WERI-Rb-1 (cell line): Measurements from ENCODE around the gene OMP.
A peak's percentile ranks its signal among the peaks of the same experiment; 100 is the strongest.

Experiments used
- DNase-seq: peaks from one replicate; pipeline ENCODE4 v3.0.0-alpha.2; 2020
- H3K27ac ChIP-seq: fragments of 250-450 bp; sonication (Bioruptor Pico); 2 replicates; pipeline ENCODE4 v1.5.1; 2020; ENCODE audit warnings: mild to moderate bottlenecking, moderate library complexity
- H3K27me3 ChIP-seq: fragments of 250-450 bp; sonication (Bioruptor Pico); 2 replicates; pipeline ENCODE4 v1.5.1; 2021; ENCODE audit warnings: mild to moderate bottlenecking, low read depth, moderate library complexity; ENCODE audit not compliant: insufficient read depth, severe bottlenecking
- H3K36me3 ChIP-seq: fragments of 250-450 bp; sonication (Bioruptor Pico); 2 replicates; pipeline ENCODE4 v1.5.1; 2020; ENCODE audit warnings: mild to moderate bottlenecking, moderate library complexity
- H3K4me3 ChIP-seq: 2 replicates; pipeline ENCODE4 v1.5.1; 2011; ENCODE audit warnings: low read depth, mild to moderate bottlenecking, control low read depth, low read length
- H3K9me3 ChIP-seq: fragments of 250-450 bp; sonication (Bioruptor Pico); 2 replicates; pipeline ENCODE4 v1.5.1; 2021; ENCODE audit warnings: mild to moderate bottlenecking, moderate library complexity; ENCODE audit not compliant: severe bottlenecking
- TF ChIP-seq, protein P1 (sequence below): IDR thresholded peaks from 2 replicates; pipeline ENCODE4 v1.5.1; 2011; ENCODE audit warnings: low read depth, mild to moderate bottlenecking, control low read depth, inconsistent platforms, low read length

Gene OMP

DNA sequence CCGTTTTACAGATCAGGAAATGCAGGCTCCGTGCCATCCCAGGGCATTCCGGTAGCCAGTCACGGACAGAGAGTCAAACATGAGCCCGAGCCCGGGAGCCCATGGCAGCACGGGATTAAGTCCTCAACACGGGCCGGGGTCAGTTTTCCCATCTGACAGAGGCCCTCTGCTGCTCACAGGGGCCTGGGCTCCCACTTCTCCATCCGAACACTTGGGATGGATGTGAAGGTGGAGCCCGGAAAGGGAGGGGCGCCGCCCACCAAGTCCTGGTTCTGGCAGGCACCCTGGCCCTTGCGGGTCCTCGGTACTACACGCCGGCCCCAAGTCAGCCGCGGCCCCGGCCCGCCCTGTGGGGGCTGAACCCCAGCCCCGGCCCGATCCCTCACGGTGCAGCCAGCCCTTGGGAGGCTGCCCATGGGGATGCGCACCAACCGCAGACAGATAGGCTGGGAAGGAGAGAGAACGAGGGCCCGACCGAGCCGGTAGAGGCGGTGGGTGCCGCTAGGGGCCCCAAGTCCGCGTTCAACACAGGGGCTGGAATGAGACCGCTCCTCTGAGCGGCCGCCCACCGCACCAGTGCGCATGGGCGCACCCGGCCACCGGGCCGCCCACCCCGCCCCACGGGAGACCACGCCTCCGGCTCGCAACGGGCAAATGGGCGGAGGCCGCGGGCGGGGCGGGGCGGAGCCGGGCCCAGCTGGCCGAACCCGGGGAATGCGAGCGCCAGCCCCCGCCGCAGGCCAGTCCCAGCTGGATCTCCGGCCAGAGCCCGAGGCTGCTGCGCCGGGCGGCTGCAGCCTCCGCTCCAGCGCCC lies 36.2 kb upstream of the OMP start, which contains the start of gene CAPN5:
Gene CAPN5 (plus strand): TSS at position 743 of the 814 bp plus-strand sequence. CDS start 17,916 bp downstream, outside the sequence.
- peak within 1 kb of the TSS; percentile 73 for H3K27ac ChIP-seq
- TF ChIP-seq, protein P1, sequence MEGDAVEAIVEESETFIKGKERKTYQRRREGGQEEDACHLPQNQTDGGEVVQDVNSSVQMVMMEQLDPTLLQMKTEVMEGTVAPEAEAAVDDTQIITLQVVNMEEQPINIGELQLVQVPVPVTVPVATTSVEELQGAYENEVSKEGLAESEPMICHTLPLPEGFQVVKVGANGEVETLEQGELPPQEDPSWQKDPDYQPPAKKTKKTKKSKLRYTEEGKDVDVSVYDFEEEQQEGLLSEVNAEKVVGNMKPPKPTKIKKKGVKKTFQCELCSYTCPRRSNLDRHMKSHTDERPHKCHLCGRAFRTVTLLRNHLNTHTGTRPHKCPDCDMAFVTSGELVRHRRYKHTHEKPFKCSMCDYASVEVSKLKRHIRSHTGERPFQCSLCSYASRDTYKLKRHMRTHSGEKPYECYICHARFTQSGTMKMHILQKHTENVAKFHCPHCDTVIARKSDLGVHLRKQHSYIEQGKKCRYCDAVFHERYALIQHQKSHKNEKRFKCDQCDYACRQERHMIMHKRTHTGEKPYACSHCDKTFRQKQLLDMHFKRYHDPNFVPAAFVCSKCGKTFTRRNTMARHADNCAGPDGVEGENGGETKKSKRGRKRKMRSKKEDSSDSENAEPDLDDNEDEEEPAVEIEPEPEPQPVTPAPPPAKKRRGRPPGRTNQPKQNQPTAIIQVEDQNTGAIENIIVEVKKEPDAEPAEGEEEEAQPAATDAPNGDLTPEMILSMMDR = peak; percentile 60

DNA sequence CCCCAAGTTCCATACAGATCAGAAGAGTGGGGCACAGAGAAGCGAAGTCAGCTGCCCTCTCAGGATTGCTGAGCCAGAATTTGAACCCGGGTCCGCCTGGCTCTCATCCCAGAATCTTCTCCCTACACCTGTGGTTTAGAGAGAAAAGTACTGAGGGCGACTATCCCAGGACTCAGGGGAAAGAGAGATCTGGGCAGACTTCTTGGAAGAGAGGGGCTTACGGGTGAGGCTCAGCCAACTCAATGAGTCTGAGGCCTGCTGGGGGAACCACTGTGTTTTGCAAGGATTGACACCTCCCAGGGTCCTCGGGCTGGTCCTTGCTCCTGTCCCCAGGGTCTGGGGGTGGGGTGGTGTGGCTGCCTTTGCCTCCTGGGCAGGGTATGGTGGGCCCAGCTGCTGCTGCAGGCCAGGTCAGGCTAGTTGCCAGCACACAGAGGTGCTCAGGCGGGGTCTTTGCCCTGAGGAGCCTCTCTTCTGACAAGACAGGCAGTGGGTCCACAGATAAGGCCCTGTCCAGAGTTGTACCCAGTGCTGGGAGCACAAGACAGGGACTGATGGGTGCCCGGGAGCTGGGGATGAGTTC lies 34.7 kb upstream of the OMP start:
- Histone ChIP-seq H3K27ac (no peak overlapping the region), H3K4me3 (no peak overlapping the region)
- DNase-seq = no peak

More for the DNA sequence above, 36.2 kb upstream of the OMP start, which contains the start of gene CAPN5:
- H3K36me3 ChIP-seq = no peaks in the 10 kb centered on the region
- peak within 1 kb of the TSS; percentile 73 for H3K4me3 ChIP-seq
- peak; percentile 93 for DNase-seq
- H3K27me3 ChIP-seq = no peaks in the 10 kb centered on the region
- H3K9me3 ChIP-seq = no peaks in the 10 kb centered on the region

DNA sequence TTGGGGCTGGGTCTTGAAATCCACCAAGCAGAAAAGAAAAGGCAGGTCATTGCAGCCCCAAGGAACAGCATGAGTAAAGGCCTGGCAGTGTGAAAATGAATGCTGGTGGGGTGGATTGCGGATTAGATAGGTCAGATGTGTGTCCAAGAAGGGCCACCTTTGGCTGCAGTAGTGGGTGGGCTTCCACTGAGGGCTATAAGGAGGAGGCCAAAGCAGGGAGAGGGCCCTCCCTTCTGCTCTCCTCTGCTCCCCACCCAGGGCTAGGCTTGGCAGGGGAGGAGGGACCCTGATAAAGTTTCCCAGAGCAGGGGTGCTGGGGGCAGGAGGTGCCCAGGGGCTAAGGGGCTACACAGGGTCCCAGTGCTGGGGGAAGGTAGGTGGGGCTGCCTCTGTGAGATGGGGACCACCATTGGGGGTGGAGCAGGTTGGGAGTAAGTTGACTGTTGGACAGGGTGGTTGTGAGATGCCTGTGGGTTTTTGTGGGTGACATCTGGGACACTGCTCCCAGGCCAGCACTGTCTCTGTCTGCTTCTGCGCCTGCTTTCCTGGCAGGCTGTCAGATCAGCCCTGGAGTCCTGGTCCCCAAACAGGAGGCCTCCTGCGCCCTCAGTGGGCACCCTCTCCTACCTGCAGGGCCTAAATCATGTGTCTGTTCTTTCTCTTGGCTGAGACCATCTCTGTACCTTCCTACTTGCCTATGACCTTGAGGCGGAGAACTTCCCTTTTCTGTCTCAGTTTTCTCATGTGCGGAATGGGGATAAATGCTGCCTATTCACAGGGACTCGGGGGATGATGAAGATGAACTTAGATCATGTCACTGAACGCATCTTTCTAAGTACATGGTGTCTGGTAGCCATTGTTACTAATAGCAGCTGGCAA lies 33.9 kb upstream of the OMP start:
- Histone ChIP-seq H3K9me3 (no peaks in the 10 kb centered on the region), H3K36me3 (no peaks in the 10 kb centered on the region), H3K4me3 (no peak overlapping the region), H3K27me3 (no peaks in the 10 kb centered on the region), H3K27ac (no peak overlapping the region)
- no peak for DNase-seq
- TF ChIP-seq, protein P1 = no peak

More for the DNA sequence above, 34.7 kb upstream of the OMP start:
- no peaks in the 10 kb centered on the region for H3K27me3 ChIP-seq
- no peaks in the 10 kb centered on the region for H3K36me3 ChIP-seq
- TF ChIP-seq, protein P1 = no peak
- H3K9me3 ChIP-seq = no peaks in the 10 kb centered on the region

DNA sequence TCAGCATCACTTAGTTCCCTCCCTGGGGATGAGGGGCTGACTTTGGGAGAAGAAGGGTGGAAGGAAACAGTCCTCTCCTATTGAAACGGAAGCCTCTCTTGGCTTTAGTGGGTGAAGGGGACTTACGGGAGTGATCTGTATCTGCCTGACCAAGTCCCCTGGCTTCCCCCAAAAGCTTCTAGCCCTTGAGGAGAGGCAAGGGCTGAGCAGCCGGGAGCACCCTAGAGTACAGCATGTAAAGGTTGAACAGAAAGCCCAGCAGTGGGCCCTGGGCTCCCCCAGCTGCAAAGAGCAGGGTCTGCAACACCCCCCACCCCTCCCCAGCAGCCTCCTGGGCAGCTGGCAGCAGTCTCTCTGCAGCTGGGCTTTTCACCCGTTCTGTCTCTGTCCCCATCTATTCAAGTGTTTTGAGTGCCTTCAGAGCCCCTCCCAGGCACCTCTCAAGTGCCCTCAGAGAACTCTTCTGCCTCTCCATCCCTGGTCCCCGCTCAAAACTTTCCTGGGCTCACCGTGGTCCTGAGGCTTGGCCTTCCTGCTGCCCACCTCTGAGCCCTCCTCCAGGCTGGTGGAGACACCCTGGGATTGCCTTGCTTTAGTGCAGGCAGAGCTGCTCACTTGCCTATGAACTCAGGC lies 33.2 kb upstream of the OMP start:
- TF ChIP-seq, protein P1 = no peak
- no peak overlapping the region for H3K4me3 ChIP-seq
- no peak overlapping the region for H3K27ac ChIP-seq
- H3K27me3 ChIP-seq = no peaks in the 10 kb centered on the region
- H3K36me3 ChIP-seq = no peaks in the 10 kb centered on the region
- no peak for DNase-seq
- H3K9me3 ChIP-seq = no peaks in the 10 kb centered on the region

DNA sequence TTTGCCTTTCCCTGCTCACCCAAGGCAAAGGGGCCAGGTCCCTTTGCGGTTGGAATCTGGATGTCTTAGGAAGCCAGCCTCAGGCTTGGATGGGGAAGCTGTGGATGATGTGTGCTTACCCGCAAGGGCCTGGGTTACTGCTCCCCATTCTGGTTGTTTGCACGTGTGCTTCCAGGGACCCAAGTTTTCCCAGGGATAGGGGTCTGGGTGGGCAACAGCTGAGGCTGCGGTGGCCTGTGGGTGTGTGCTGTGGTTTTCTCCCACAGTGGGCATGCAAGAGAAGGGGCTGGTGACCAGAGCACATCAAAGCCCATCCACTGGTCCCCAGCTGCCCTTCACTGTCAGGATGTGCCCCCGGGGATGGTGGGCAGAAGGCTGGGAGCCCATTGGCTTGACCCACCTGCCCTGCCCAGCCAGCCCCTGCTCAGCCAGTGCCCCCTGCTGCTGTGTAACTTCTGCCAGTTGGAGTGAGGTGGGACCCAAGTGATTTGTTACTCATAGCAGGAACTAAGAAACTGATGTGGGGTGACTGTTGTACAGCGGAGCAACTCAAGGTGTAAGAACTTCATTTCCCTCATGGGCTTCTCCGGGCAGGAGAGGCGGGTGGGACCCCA lies 32.6 kb upstream of the OMP start:
- H3K36me3 ChIP-seq = no peaks in the 10 kb centered on the region
- no peak overlapping the region for H3K4me3 ChIP-seq
- H3K9me3 ChIP-seq = no peaks in the 10 kb centered on the region
- TF ChIP-seq, protein P1 = no peak
- H3K27me3 ChIP-seq = no peaks in the 10 kb centered on the region
- no peak for DNase-seq
- no peak overlapping the region for H3K27ac ChIP-seq
